H9 (cell line): Measurements from ENCODE around the gene FKBP4. TPM values are rescaled to one million over a fixed set of nuclear protein-coding genes. Genes with fewer than 3 reads are reported as not detected.

ENCODE experiments used
- DNase-seq: peaks from one replicate; pipeline ENCODE4 v3.0.0-alpha.2; 2017
- H2AFZ ChIP-seq: one replicate; pipeline ENCODE4 v1.6.1; 2013; ENCODE audit warnings: mild to moderate bottlenecking, low read length, control low read depth, moderate library complexity
- H2AK5ac ChIP-seq: 2 replicates; pipeline ENCODE4 v1.6.1; 2013; ENCODE audit warnings: low read length, control low read depth, mixed read lengths; ENCODE audit not compliant: insufficient read length
- H2BK120ac ChIP-seq: one replicate; pipeline ENCODE4 v1.6.1; 2013; ENCODE audit warnings: low read depth, mild to moderate bottlenecking, low read length, control low read depth, inconsistent platforms; ENCODE audit not compliant: poor library complexity, severe bottlenecking
- H2BK12ac ChIP-seq: 2 replicates; pipeline ENCODE4 v1.6.1; 2013; ENCODE audit warnings: low read length, control low read depth, mixed read lengths, low read depth; ENCODE audit not compliant: insufficient read length
- H2BK15ac ChIP-seq: 2 replicates; pipeline ENCODE4 v1.6.1; 2013; ENCODE audit warnings: low read depth, low read length, control low read depth
- H2BK20ac ChIP-seq: one replicate; pipeline ENCODE4 v1.6.1; 2013; ENCODE audit warnings: low read depth, mild to moderate bottlenecking, low read length, control low read depth, inconsistent platforms; ENCODE audit not compliant: poor library complexity, severe bottlenecking
- H2BK5ac ChIP-seq: 2 replicates; pipeline ENCODE4 v1.6.1; 2013; ENCODE audit warnings: low read length, control low read depth, mixed read lengths; ENCODE audit not compliant: insufficient read length
- H3K14ac ChIP-seq: 2 replicates; pipeline ENCODE4 v1.6.1; 2013; ENCODE audit warnings: low read length, control low read depth; ENCODE audit not compliant: insufficient read depth
- H3K18ac ChIP-seq: 2 replicates; pipeline ENCODE4 v1.6.1; 2013; ENCODE audit warnings: low read depth, mild to moderate bottlenecking, mixed read lengths, low read length, control low read depth; ENCODE audit not compliant: insufficient read length
- H3K23ac ChIP-seq: 2 replicates; pipeline ENCODE4 v1.6.1; 2013; ENCODE audit warnings: low read length, control low read depth, mixed read lengths, low read depth; ENCODE audit not compliant: insufficient read length
- H3K23me2 ChIP-seq: 2 replicates; pipeline ENCODE4 v1.6.1; 2013; ENCODE audit warnings: low read depth, mild to moderate bottlenecking, mixed read lengths, low read length, control low read depth; ENCODE audit not compliant: insufficient read length, poor library complexity, severe bottlenecking
- H3K27ac ChIP-seq: 2 replicates; pipeline ENCODE4 v1.5.1; 2013; ENCODE audit warnings: low read length, control low read depth, mixed read lengths, low read depth; ENCODE audit not compliant: insufficient read length
- H3K27me3 ChIP-seq: 2 replicates; pipeline ENCODE4 v1.6.1; 2013; ENCODE audit warnings: low read length, control low read depth, inconsistent platforms; ENCODE audit not compliant: insufficient read depth
- H3K4ac ChIP-seq: 2 replicates; pipeline ENCODE4 v1.6.1; 2013; ENCODE audit warnings: low read depth, mild to moderate bottlenecking, control low read depth, inconsistent platforms, low read length, moderate library complexity
- H3K4me1 ChIP-seq: 2 replicates; pipeline ENCODE4 v1.6.1; 2013; ENCODE audit warnings: low read length, control low read depth, inconsistent platforms; ENCODE audit not compliant: insufficient read depth
- H3K4me2 ChIP-seq: 2 replicates; pipeline ENCODE4 v1.6.1; 2013; ENCODE audit warnings: low read length, control low read depth, mixed read lengths; ENCODE audit not compliant: insufficient read length, insufficient read depth
- H3K56ac ChIP-seq: 2 replicates; pipeline ENCODE4 v1.6.1; 2013; ENCODE audit warnings: low read depth, mild to moderate bottlenecking, mixed read lengths, low read length, control low read depth; ENCODE audit not compliant: insufficient read length
- H3K79me1 ChIP-seq: 2 replicates; pipeline ENCODE4 v1.6.1; 2013; ENCODE audit warnings: low read depth, mild to moderate bottlenecking, moderate library complexity, low read length, control low read depth, inconsistent platforms; ENCODE audit not compliant: insufficient read depth, poor library complexity, severe bottlenecking
- H3K79me2 ChIP-seq: 2 replicates; pipeline ENCODE4 v1.6.1; 2013; ENCODE audit warnings: low read length, control low read depth, inconsistent platforms; ENCODE audit not compliant: insufficient read depth
- H3K9ac ChIP-seq: 2 replicates; pipeline ENCODE4 v1.6.1; 2013; ENCODE audit warnings: low read length, control low read depth, mixed read lengths; ENCODE audit not compliant: insufficient read length; ENCODE audit errors: extremely low read depth
- H3K9me3 ChIP-seq: one replicate; pipeline ENCODE4 v1.6.1; 2013; ENCODE audit warnings: low read depth, low read length, inconsistent platforms; ENCODE audit not compliant: control insufficient read depth
- H3T11ph ChIP-seq: one replicate; pipeline ENCODE4 v1.6.1; 2013; ENCODE audit warnings: mild to moderate bottlenecking, low read length, control low read depth, inconsistent platforms
- H4K20me1 ChIP-seq: one replicate; pipeline ENCODE4 v1.6.1; 2013; ENCODE audit not compliant: control insufficient read depth, insufficient read length, insufficient read depth
- H4K5ac ChIP-seq: 2 replicates; pipeline ENCODE4 v1.6.1; 2013; ENCODE audit warnings: low read depth, mild to moderate bottlenecking, mixed read lengths, low read length, control low read depth; ENCODE audit not compliant: insufficient read length
- H4K8ac ChIP-seq: replicated peaks from 2 replicates; pipeline ENCODE4 v1.6.1; 2013; ENCODE audit warnings: low read length, control low read depth, mixed read lengths, low read depth; ENCODE audit not compliant: insufficient read length
- H4K91ac ChIP-seq: 2 replicates; pipeline ENCODE4 v1.6.1; 2013; ENCODE audit warnings: low read depth, mild to moderate bottlenecking, moderate library complexity, mixed read lengths, low read length, control low read depth; ENCODE audit not compliant: insufficient read length
- H3K27ac Mint-ChIP-seq, 3 experiments: 2 replicates in 2 of 3; 3 replicates in 1 of 3; pipeline ENCODE4 v1.8.0; 2020 to 2021; ENCODE audit warnings: mixed read lengths in 3 of 3, mild to moderate bottlenecking in 1 of 3, moderate library complexity in 1 of 3
- H3K27me3 Mint-ChIP-seq: 2 replicates; pipeline ENCODE4 v1.8.0; 2021; ENCODE audit warnings: low read depth, mild to moderate bottlenecking, moderate library complexity, mixed read lengths
- H3K36me3 Mint-ChIP-seq, 3 experiments: 2 replicates in 2 of 3; 3 replicates in 1 of 3; pipeline ENCODE4 v1.8.0; 2020 to 2021; ENCODE audit warnings: low read depth in 3 of 3, mixed read lengths in 3 of 3; ENCODE audit not compliant: insufficient read depth in 1 of 3
- H3K4me1 Mint-ChIP-seq, 2 experiments: 2 replicates each; pipeline ENCODE4 v1.8.0; 2020; ENCODE audit warnings: mixed read lengths in 2 of 2
- H3K4me3 Mint-ChIP-seq, 2 experiments: 2 replicates in 1 of 2; 3 replicates in 1 of 2; pipeline ENCODE4 v1.8.0; 2020 to 2021; ENCODE audit warnings: mild to moderate bottlenecking in 2 of 2, mixed read lengths in 2 of 2, moderate library complexity in 1 of 2
- H3K9me3 Mint-ChIP-seq, 2 experiments: 2 replicates in 1 of 2; 3 replicates in 1 of 2; pipeline ENCODE4 v1.8.0; 2020; ENCODE audit warnings: mild to moderate bottlenecking in 2 of 2, mixed read lengths in 2 of 2, moderate library complexity in 1 of 2
- CTCF ChIP-seq: fragments of 200-600 bp; sonication (generic); conservative IDR thresholded peaks from 3 replicates; pipeline ENCODE4 v1.8.0; 2021; ENCODE audit warnings: antibody characterized with exemption, mild to moderate bottlenecking
- WGBS: extraction: QIAGEN DNeasy Blood & Tissue Kit; methylation state at CpG from one replicate; pipeline ENCODE4 v1.1.7; 2013; ENCODE audit warnings: missing lambda C conversion rate, low lambda C conversion rate, mixed read lengths; ENCODE audit not compliant: insufficient read length; ENCODE audit errors: extremely low coverage; 5-methylcytosine and 5-hydroxymethylcytosine counted together
- total RNA-seq: library from RNA; stranded (reverse); gene quantifications from 2 replicates; pipeline ENCODE4 v1.2.1, GENCODE V29; 2021

The FKBP4 gene
- total RNA-seq, 1 experiment from 2014 or later = 221 TPM

GRCh38 chr12:2835691-2836403 lies 41.1 kb downstream of the FKBP4 start:
- peaks cover 1 to 20% (median 20%) of the 10 kb centered on the region in 3 experiments; a peak in 4 of 7 replicates for H3K36me3 Mint-ChIP-seq
- Histone ChIP-seq H3K9ac (no peak overlapping the region), H3K79me1 (no peaks in the 10 kb centered on the region), H3K79me2 (no peaks in the 10 kb centered on the region), H4K8ac (no peak overlapping the region), H3K4me1 (no peaks in the 10 kb centered on the region), H3K27me3 (no peaks in the 10 kb centered on the region), H2AFZ (no peak overlapping the region), H3K4ac (no peak overlapping the region), H3K9me3 (no peaks in the 10 kb centered on the region), H4K91ac (no peak overlapping the region), H3K23ac (no peak overlapping the region), H2BK15ac (no peak overlapping the region), H3K18ac (no peak overlapping the region), H2BK120ac (no peak overlapping the region), H2BK20ac (no peak overlapping the region), H3K23me2 (no peaks in the 10 kb centered on the region), H2AK5ac (no peak overlapping the region), H3T11ph (no peak overlapping the region), H3K4me2 (no peak overlapping the region), H3K56ac (no peak overlapping the region), H2BK5ac (no peak overlapping the region), H4K5ac (no peak overlapping the region), H2BK12ac (no peak overlapping the region), H4K20me1 (no peaks in the 10 kb centered on the region), H3K14ac (no peak overlapping the region), H3K27ac (no peak overlapping the region)
- no peak for DNase-seq
- no peak overlapping the region for H3K4me3 Mint-ChIP-seq
- no CpG with 5 or more reads among the region's 4 CpGs for WGBS
- no peak for TF ChIP-seq CTCF
- H3K27ac Mint-ChIP-seq = no peak overlapping the region
- H3K27me3 Mint-ChIP-seq = no peaks in the 10 kb centered on the region
- H3K9me3 Mint-ChIP-seq = no peaks in the 10 kb centered on the region
- H3K4me1 Mint-ChIP-seq = peaks cover 17 to 29% of the 10 kb centered on the region in 2 experiments
